HG02973 (cell line): ENCODE data around the gene TOR3A.

Source experiments
- ATAC-seq: cut with Tn5 transposase; IDR thresholded peaks from one replicate; pipeline ENCODE4 v1.9.1; 2021; ENCODE audit warnings: moderate library complexity; ENCODE audit not compliant: unreplicated experiment

The TOR3A gene

GRCh38 chr1:179142889-179143299, 61.0 kb downstream of the TOR3A start:
- no peak for ATAC-seq

DNA sequence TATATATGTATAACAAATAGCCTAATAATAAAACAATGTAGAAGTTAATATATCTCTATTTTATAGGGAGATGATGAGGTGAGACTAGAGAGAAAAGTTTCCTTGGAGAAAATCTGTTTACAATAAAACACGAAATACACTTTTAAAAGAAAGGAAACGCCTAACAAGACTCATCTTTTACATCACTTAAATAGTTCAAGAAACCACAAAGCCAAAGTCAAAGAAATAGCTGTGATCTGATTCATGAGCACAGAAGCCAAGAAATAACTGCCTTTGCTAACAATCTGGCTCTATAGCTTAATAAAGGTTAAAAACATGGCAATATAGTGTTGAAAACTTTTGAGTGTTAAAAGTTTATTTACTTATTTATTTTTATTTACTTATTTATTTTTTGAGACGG, 61.5 kb downstream of the TOR3A start:
- no peak for ATAC-seq

- ATAC-seq = no peak
Observed at GRCh38 chr1:179144626-179145025, 62.8 kb downstream of the TOR3A start.

GRCh38 chr1:179145521-179145920, 63.7 kb downstream of the TOR3A start:
- no peak for ATAC-seq
